ENCODE data around the gene SETD4.

Gene SETD4

DNA sequence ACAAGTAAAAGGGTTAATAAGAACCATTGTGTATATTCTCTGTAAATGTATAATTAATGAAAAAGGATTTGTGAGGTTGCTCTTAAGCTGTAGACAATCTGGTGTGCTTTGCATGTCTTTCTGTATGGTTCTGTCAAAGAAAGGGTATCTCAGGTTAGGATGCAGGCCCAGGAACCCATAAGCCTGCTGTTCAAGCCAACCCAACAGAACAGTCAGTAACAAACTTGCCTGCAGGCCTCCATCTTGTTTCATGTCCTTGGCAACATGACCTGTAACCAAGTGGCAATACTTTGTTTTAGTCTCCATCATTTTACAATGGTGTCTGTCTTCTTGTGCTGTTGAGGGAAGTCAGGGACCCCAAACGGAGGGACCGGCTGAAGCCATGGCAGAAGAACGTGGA is 38.7 kb upstream of the SETD4 start:
- TF ChIP-seq TCF12 (IDR thresholded peaks at IDR 0.05; ENCODE audit: low read depth) (no peak), EP300 (IDR thresholded peaks at IDR 0.05; ENCODE audit: borderline replicate concordance) (no peak), TEAD4 (IDR thresholded peaks at IDR 0.05) (no peak), TAF1 (IDR thresholded peaks at IDR 0.05; ENCODE audit: low read depth) (no peak), NFIC (IDR thresholded peaks at IDR 0.05) (no peak), ZBTB7A (IDR thresholded peaks at IDR 0.05; ENCODE audit: low read depth) (no peak), EGR1 (IDR thresholded peaks at IDR 0.05) (no peak), FOXM1 (IDR thresholded peaks at IDR 0.05; ENCODE audit: borderline replicate concordance, low read depth) (no peak), CEBPB (IDR thresholded peaks at IDR 0.05) (no peak)
- TF ChIP-seq, protein P1, sequence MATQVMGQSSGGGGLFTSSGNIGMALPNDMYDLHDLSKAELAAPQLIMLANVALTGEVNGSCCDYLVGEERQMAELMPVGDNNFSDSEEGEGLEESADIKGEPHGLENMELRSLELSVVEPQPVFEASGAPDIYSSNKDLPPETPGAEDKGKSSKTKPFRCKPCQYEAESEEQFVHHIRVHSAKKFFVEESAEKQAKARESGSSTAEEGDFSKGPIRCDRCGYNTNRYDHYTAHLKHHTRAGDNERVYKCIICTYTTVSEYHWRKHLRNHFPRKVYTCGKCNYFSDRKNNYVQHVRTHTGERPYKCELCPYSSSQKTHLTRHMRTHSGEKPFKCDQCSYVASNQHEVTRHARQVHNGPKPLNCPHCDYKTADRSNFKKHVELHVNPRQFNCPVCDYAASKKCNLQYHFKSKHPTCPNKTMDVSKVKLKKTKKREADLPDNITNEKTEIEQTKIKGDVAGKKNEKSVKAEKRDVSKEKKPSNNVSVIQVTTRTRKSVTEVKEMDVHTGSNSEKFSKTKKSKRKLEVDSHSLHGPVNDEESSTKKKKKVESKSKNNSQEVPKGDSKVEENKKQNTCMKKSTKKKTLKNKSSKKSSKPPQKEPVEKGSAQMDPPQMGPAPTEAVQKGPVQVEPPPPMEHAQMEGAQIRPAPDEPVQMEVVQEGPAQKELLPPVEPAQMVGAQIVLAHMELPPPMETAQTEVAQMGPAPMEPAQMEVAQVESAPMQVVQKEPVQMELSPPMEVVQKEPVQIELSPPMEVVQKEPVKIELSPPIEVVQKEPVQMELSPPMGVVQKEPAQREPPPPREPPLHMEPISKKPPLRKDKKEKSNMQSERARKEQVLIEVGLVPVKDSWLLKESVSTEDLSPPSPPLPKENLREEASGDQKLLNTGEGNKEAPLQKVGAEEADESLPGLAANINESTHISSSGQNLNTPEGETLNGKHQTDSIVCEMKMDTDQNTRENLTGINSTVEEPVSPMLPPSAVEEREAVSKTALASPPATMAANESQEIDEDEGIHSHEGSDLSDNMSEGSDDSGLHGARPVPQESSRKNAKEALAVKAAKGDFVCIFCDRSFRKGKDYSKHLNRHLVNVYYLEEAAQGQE (IDR thresholded peaks at IDR 0.05; ENCODE audit: low read depth) = no peak
- TF ChIP-seq, protein P2, sequence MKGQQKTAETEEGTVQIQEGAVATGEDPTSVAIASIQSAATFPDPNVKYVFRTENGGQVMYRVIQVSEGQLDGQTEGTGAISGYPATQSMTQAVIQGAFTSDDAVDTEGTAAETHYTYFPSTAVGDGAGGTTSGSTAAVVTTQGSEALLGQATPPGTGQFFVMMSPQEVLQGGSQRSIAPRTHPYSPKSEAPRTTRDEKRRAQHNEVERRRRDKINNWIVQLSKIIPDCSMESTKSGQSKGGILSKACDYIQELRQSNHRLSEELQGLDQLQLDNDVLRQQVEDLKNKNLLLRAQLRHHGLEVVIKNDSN (IDR thresholded peaks at IDR 0.05) = no peak

DNA sequence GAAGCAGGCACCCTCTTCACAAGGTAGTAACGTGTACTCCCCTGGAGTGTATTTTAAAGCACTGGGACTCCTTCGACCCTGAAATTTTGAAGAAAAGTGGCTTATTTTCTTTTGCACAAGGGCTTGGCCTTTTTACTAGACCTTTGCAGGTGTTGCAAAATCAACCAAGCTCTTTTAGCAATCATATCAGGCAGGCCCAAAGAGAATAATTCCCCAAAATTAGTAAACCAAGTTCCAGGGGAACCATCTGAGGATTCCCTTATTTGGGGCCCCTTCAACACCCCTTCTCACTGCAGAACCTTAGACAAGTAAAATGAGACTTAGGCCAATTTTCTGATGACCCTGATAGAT is 37.8 kb upstream of the SETD4 start:
- TF ChIP-seq TEAD4 (IDR thresholded peaks at IDR 0.05) (no peak), RAD21 (IDR thresholded peaks at IDR 0.05; ENCODE audit: low read depth) (no peak), CEBPB (IDR thresholded peaks at IDR 0.05) (no peak)
- TF ChIP-seq, protein P2 (IDR thresholded peaks at IDR 0.05) = no peak

DNA sequence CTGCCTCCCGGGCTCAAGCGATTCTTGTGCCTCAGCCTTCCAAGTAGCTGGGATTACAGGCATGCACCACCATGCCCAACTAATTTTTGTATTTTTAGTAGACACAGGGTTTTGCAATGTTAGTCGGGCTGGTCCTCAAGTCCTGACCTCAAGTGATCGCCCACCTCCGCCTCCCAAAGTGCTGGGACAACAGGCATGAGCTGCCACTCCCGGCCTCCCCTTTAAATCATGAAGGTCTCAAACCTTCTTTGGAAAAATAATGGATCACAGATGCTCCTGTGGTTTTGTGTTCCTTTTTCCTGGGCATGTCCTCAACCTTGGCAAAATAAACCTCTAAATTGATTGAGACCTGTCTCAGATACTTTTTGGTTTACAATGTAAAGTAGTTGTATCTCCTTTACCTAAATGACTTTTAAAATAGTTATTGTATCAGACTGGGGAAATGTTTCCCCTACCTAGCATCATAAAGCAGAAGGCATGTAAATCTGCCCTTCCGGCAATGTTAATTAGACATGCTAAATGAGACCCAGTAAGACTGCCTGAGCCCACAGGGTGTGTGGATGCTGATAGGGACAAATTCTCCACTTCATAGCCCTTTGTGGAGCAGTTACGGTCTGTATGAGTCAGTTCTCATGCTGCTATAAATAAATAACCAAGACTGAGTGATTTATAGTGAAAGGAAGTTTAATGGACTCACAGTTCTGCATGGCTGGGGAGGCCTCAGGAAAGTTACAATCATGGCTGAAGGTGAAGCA is 37.3 kb upstream of the SETD4 start:
- TF ChIP-seq EGR1 (IDR thresholded peaks at IDR 0.05) = no peak
- no peak for TF ChIP-seq TAF1 (IDR thresholded peaks at IDR 0.05; ENCODE audit: low read depth)
- no peak for TF ChIP-seq NFIC (IDR thresholded peaks at IDR 0.05)
- TF ChIP-seq ZBTB7A (IDR thresholded peaks at IDR 0.05; ENCODE audit: low read depth) = no peak
- no peak for TF ChIP-seq TEAD4 (IDR thresholded peaks at IDR 0.05)

DNA sequence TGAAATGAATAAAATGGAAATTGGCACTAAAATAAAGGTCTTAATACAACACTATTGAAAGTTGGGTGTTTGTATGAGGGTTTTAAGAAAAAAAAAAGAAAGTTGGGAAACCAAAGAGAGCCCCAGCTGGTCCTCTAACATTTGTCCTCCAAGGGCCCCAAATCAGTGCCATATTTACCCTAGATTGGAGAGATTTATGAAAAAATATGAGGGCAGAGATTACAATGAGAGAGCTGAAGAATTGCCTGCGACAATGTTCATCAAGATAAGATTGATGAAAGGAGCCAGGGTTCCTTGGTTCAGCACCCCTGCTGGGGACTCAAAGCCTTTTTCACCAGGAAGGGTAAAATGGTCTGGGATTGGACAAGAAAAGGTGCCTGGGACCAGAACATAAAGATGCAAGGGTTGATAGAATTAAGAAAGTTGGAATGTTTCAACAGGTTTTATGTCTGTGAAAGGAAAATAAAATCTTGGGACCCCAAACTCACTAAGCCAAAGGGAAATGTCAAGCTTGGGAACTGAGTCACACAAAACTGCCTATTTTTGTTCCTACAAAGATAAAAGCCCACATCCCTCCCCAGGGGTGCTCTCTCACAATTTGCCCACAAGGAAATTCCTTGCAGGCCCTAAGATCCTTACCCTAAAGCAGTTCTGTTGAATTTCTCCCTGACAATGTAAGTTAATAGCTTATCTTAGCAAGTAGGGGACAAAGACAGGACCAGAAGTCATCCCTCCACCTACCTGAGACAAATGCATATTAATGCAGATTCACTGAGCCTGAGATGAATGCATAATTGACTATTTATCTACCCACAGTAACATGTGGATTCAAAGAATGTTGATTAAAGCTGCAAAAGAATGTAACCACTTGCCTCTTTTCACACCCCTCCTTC is 36.3 kb upstream of the SETD4 start:
- TF ChIP-seq ZBTB7A (IDR thresholded peaks at IDR 0.05; ENCODE audit: low read depth) (no peak), EP300 (IDR thresholded peaks at IDR 0.05; ENCODE audit: borderline replicate concordance) (no peak), CREB1 (IDR thresholded peaks at IDR 0.05; ENCODE audit: low read depth) (no peak), NFIC (IDR thresholded peaks at IDR 0.05) (no peak)
- TF ChIP-seq, protein P2 (IDR thresholded peaks at IDR 0.05) = no peak

DNA sequence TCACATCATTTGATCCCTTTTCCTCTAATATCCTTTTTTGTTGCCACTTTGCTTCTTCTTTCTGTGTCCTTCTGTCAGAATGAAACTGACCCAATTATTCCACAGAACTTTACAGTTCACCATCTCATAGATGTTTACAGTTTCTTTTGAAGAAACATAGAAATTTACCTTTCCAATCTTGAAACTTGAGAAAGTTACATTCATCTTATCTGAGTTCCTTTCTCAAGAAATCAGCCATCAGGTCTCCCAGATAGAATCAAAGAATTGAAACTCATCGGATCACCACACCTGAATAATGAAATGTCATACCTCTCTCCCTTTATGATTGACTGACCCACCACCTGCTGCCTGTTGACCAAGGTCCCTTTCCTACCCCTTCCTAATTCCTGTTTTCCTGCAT is 33.2 kb upstream of the SETD4 start:
- TF ChIP-seq ZBTB7A (IDR thresholded peaks at IDR 0.05; ENCODE audit: low read depth) (no peak), EGR1 (IDR thresholded peaks at IDR 0.05) (no peak)

DNA sequence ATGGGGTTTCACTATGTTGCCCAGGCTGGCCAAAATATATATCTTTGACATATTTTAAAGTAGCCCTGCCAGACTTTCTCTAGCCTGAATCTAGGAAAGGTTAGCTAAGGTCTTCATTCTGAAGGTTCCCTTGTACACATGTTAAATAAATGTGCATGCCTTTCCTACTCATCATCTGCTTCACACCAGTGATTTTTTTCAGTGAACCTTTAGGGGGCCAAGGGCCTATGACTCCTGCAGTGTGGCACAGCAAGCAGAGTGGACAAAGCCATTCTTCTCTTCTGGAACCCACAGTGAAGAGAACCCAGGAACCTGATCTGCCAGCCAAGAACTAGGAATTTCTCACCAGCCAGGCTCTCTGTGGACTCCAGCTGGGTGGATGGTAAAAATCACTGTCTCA is 32.4 kb upstream of the SETD4 start:
- TF ChIP-seq, protein P1 (IDR thresholded peaks at IDR 0.05; ENCODE audit: low read depth) = no peak
- TF ChIP-seq YY1 (IDR thresholded peaks at IDR 0.05; ENCODE audit: low read depth) (no peak), ZBTB7A (IDR thresholded peaks at IDR 0.05; ENCODE audit: low read depth) (no peak), TCF12 (IDR thresholded peaks at IDR 0.05; ENCODE audit: low read depth) (no peak), FOXM1 (IDR thresholded peaks at IDR 0.05; ENCODE audit: borderline replicate concordance, low read depth) (no peak), TEAD4 (IDR thresholded peaks at IDR 0.05) (no peak), EP300 (IDR thresholded peaks at IDR 0.05; ENCODE audit: borderline replicate concordance) (no peak), CEBPB (IDR thresholded peaks at IDR 0.05) (no peak), NFIC (IDR thresholded peaks at IDR 0.05) (no peak), EGR1 (IDR thresholded peaks at IDR 0.05) (no peak), TAF1 (IDR thresholded peaks at IDR 0.05; ENCODE audit: low read depth) (no peak), CREB1 (IDR thresholded peaks at IDR 0.05; ENCODE audit: low read depth) (no peak), RAD21 (IDR thresholded peaks at IDR 0.05; ENCODE audit: low read depth) (no peak)
- TF ChIP-seq, protein P3, sequence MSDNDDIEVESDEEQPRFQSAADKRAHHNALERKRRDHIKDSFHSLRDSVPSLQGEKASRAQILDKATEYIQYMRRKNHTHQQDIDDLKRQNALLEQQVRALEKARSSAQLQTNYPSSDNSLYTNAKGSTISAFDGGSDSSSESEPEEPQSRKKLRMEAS (IDR thresholded peaks at IDR 0.05) = no peak

All from Ishikawa (cell line).